GM19324 (cell line): ENCODE results near the gene DPF3.

Source experiments
- ATAC-seq: cut with Tn5 transposase; IDR thresholded peaks from one replicate; pipeline ENCODE4 v1.9.1; 2021; ENCODE audit warnings: mild to moderate bottlenecking, moderate library complexity; ENCODE audit not compliant: unreplicated experiment, low FRiP score

The DPF3 gene

GRCh38 chr14:72845196-72845595 lies 48.7 kb downstream of the DPF3 start:
- ATAC-seq, result no peak

- no peak for ATAC-seq
These were observed 49.4 kb downstream of the DPF3 start for GRCh38 chr14:72844524-72844923.

GRCh38 chr14:72839753-72840607 lies 53.9 kb downstream of the DPF3 start:
- ATAC-seq, result no peak

- ATAC-seq, result no peak
These were observed 54.5 kb downstream of the DPF3 start for GRCh38 chr14:72839351-72839750.

- no peak for ATAC-seq
These were observed 57.8 kb downstream of the DPF3 start for GRCh38 chr14:72836085-72836484.

GRCh38 chr14:72833174-72833573 lies 60.7 kb downstream of the DPF3 start:
- no peak for ATAC-seq

- no peak for ATAC-seq
These were observed 62.9 kb downstream of the DPF3 start for GRCh38 chr14:72830786-72831594.

- no peak for ATAC-seq
These were observed 63.5 kb downstream of the DPF3 start for GRCh38 chr14:72830356-72830755.

- no peak for ATAC-seq
These were observed 65.3 kb downstream of the DPF3 start for GRCh38 chr14:72828604-72829003.

GRCh38 chr14:72826039-72826438 lies 67.9 kb downstream of the DPF3 start:
- no peak for ATAC-seq

GRCh38 chr14:72825486-72825885 lies 68.4 kb downstream of the DPF3 start:
- ATAC-seq, result no peak

GRCh38 chr14:72824051-72824450 lies 69.8 kb downstream of the DPF3 start:
- no peak for ATAC-seq

- no peak for ATAC-seq
These were observed 70.8 kb downstream of the DPF3 start for GRCh38 chr14:72822946-72823611.

- ATAC-seq, result no peak
These were observed 74.9 kb downstream of the DPF3 start for GRCh38 chr14:72818998-72819397.

- ATAC-seq, result no peak
These were observed 77.6 kb downstream of the DPF3 start for GRCh38 chr14:72816287-72816686.

GRCh38 chr14:72815430-72815829 lies 78.5 kb downstream of the DPF3 start:
- ATAC-seq, result no peak

- no peak for ATAC-seq
These were observed 81.5 kb downstream of the DPF3 start for GRCh38 chr14:72812292-72812851.

GRCh38 chr14:72810201-72810600 lies 83.7 kb downstream of the DPF3 start:
- ATAC-seq, result no peak

GRCh38 chr14:72809063-72809462 lies 84.8 kb downstream of the DPF3 start:
- no peak for ATAC-seq

GRCh38 chr14:72808564-72808963 lies 85.3 kb downstream of the DPF3 start:
- ATAC-seq, result no peak

- ATAC-seq, result no peak
These were observed 91.3 kb downstream of the DPF3 start for GRCh38 chr14:72802588-72802946.
